GM23248 (cell line): ENCODE measurements around the gene INHBB.

Experiments used
- EZH2 ChIP-seq: fragments of 200-600 bp; sonication (generic); IDR thresholded peaks from 2 replicates; pipeline ENCODE4 v1.6.1; 2018; ENCODE audit warnings: antibody characterized with exemption, mild to moderate bottlenecking; ENCODE audit not compliant: insufficient read depth, poor library complexity, severe bottlenecking
- EZH2phosphoT487 ChIP-seq: fragments of 200-600 bp; sonication (generic); IDR thresholded peaks from 2 replicates; pipeline ENCODE4 v1.6.1; 2018; ENCODE audit warnings: antibody characterized with exemption, moderate library complexity, mild to moderate bottlenecking, low read depth; ENCODE audit not compliant: insufficient read depth

GRCh38 chr2:120367221-120367620, 21.3 kb downstream of the INHBB start:
- TF ChIP-seq EZH2phosphoT487 (no peak), EZH2 (no peak)
